HG03457 (cell line): Measurements from ENCODE around the gene SCYGR8.

Experiments used
- ATAC-seq: cut with Tn5 transposase; IDR thresholded peaks from one replicate; pipeline ENCODE4 v1.9.1; 2021; ENCODE audit warnings: moderate number of reproducible peaks; ENCODE audit not compliant: unreplicated experiment

The SCYGR8 gene

DNA sequence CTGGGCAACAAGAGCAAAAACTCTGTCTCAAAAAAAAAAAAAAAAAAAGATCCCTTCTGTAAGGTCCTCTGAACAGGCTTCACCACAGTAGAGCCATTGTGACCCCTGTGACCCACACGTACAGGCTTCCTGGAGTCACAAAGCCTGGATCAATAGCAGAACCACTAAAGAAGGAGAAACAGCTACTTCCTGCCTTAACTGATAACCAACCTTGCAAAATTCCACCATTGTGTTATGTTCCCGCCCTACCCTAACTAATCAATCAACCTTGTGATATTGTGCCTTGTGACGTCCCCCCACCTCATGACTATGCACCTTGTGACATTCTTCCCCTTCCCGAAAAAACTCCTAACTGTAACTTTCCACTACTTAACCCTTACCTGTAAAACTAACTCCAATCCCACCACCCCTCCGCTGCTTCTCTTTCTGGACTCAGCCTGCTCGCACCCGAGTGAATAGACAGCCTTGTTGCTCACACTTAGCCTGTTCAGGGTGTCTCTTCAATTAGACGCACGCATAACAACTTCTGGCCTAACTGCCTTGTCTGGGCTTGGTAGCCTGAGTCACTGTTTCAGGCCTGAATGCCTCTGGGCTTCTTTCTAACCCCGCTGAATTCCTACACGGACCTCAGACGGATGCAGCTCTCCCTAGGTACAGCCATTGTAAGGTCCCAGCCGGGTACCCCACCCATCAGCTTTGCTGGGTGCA, 13.9 kb downstream of the SCYGR8 start:
- ATAC-seq, result no peak

DNA sequence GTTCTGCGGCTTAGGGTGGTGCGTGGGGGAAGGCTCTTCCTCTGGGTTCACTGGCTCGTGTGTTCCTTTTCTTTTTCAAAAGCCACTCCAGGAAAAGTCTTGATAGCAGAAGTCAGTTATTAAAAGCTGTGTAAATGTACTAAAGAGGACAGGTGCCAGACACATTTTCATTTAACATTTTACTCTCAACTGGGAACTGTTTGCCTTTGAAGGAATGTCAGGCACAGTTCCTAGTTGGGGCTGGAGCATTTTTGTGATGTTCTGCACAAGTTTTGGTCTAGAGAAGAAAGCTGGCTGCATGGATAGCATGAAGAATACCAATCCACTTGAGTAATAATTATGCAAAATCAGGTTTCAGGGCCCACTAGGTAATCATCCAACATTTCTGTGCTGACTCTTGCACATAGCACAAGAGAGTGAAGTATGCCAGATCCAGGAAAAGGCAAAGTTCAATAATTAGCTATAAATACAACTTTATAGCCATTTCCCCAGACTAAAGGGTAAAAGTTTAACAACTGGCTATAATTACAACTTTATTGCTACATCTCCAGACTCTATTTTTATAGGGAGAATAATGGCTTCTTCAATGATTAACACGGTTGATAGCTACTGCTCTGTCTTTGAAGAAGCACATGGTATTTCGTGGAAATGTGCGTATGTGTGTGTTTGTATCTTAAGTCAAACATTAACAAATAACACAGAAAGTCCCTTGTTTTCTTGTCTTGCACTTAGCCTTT, 16.2 kb downstream of the SCYGR8 start:
- ATAC-seq, result no peak

DNA sequence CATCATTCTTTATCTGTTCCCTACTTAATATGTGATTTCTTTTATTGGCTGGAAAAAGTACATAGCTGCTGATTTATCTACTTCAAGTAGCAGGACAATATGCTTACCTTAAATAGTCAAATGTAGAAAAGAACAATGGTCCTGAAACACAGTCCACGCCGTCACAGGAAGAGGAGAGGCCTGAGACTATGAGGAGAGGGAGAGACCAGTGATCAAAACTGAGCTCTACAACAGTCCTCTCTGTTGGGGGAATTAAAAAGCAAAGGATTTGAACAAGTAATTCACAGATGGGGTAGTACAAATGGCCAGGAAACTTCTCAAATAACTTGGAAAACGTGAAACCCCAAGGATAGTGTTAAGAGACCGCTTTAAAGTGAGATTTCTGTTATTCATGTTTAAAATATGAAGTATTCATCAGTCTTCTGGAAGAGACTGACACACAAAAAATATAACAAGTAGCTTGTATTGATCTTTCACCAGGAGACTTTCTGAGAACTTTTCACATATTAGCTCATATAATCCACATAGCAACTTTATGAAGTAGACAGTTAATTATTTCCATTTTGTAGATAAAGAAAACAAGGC, 20.2 kb downstream of the SCYGR8 start:
- no peak for ATAC-seq

DNA sequence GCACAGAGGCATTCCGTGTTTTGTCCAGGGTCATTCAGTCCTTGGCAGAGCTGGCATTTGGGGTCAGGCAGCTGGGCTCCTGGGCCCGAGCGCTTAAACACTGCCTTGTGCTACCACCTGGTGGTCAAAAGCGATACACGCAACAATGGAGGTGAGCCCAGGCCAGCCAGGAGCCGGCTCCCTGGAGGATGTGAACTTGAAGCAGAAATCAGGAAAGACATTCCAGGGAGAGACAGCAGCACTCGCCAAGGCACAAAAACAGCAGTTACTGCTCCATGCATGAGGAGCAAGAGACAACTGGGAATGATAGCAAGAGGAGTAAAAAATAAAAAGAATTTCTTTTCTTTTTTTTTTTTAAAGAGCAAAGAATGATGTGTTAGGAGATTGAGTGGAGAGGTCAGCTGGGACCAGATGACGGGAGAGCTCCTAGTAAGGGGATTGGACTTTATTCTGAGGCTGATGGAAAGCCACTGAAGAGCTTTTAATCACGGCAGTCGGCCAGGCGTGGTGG, 20.7 kb downstream of the SCYGR8 start:
- ATAC-seq, result peak; percentile 99

DNA sequence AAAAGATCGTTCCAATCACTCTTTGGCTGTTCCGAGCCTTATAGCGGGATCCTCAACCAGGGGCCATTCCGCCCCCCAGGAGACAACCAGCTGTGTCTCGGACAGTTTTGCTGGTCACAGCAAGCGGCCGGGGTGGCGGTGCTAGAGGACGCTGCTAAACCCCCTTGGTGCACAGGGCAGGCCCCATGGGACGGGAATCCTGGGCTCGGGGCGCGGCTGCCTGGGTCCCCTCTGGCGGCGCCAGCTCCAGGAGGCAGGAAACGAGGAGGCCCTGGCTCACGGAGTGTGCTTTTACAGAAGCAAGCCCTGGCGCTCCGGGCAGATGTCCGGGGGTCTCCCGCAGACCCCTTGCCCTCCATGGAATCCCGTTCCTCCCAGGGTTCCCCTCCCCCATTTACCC, 22.1 kb downstream of the SCYGR8 start:
- ATAC-seq, result no peak

DNA sequence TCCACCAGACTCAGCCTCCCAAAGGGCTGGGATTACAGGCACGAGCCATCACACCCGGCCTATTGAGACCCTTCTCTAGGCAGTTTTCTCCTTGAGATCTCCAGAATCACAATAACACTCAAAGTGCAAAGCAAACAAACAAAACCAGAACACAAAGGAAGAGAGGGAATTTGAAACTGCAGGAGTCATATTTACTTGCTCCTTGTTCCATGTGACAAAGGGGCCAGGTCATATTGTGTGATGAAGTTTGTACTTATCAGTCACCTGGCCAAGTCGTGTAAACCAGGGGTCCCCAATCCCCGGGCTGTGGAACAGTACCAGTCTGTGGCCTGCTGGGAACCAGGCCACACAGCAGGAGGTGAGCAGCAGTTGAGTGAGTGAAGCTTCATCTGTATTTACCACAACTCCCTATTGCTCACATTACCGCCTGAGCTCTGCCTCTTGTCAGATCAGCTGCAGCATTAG, 26.5 kb downstream of the SCYGR8 start:
- no peak for ATAC-seq

DNA sequence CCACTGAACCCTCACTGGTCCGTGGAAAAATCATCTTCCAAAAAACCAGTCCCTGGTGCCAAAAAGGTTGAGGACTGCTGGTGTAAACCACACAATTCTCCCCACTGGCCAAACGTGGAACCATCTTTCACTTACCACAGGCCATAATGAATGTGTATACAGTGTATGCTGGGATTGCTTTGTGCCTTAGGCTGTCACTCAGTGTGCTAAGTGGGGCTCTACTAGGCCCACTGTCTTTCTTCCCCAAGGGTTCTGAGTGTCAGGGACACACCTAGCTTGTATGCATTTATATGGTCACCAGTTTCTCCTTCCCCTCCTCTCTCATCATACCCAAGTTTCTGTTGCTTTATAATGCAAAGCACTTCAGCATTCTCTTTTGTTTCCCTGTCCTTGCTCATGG, 27.2 kb downstream of the SCYGR8 start:
- ATAC-seq, result no peak

DNA sequence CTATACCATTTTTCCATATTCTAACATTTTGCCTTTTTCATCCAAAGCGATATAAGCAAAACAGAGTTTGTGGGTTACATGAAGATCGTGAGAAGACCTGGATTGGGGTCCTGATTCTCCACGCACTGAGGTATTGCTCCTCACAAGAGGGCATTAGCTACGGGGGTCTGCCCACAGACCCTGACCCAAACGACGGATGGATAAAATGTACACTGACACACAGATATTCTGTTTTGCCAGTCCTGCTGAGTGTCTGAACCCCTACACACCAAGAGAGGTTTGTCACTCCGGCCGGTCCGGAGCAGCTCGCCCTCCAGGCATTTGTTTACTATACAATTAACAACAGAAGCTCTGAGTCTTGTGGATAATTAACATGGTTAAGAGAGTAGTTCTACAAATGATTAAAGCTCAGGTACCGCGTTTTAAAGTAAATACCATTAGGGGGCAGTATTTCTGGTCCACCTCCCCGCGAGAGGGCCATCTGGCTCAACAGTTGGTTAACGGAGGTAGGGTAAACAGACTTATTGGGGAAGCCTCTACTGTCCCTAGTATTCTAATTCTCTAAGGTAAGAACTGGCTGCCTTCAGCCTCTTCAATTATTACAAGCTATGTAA, 28.4 kb downstream of the SCYGR8 start:
- ATAC-seq, result no peak

DNA sequence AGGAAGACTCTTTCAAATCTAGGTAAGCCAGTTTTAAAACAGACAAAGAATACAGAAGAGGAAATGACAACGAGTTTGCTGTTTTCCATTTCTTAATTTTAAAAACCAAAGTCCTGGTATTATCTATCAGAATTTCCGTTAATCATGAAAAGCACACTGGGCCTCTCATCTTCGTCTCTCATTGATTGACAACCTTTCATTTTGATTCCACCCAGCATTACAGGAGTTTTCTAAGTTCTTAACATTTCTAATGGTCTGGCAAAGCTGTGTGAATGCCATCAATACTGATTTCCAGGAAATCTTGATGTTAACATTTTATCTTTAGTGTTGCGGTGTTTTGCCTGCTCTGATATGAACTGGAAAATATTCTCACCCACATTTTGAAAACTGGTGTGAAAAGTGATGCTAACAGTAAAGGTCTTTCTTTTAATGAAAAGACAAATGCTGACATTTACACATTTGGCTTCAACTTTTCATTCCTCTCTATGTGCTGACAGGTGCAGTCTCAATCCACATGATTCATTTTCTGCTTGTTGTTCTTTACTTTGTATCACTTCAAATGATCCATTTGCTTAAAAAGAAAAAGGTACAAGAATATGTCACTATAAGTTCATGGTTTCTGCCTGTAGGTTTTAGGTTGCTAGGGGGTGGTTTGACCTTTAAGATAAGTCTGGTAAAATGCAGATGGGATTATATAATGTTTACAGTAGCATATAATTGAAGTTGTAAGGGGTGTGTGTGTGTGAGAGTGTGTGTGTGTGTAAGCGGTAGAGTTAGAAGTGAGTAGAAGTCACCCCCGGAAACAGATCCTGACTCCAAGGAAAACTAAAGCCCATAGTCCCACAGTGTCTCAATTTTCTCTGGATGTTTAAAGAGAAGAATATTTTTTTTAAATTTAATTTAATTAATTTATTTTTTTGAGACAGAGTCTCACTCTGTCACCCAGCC, 29.5 kb downstream of the SCYGR8 start:
- no peak for ATAC-seq

DNA sequence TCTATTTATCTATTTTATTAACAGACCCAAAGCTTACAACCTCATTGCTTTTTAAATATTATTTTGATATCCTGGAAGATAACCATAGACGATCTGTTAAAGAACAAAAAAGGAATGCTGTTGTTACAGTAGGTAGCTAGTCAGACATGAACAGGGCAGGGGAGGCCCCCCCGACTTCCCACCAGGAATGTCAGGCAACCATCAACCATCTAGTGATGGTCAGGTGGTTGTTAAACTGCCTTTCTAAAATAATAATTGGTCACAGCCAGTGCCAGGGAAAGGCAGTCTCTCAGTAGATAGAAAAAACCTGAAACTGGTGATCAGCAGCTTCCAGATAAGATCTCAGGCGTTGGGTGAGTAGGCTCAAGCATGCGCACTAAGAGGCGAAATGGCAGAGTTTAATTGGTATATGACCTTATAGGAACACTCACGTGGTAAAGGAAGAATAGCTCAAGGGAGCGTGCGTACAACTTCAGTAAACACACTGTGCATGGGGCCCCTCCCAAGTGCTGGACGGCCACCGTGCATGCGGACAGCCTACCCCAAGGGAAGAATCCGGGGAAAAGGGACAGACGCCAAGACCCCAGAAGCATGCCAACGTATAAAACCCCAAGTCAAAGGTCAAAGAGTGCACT, 35.4 kb downstream of the SCYGR8 start:
- no peak for ATAC-seq

DNA sequence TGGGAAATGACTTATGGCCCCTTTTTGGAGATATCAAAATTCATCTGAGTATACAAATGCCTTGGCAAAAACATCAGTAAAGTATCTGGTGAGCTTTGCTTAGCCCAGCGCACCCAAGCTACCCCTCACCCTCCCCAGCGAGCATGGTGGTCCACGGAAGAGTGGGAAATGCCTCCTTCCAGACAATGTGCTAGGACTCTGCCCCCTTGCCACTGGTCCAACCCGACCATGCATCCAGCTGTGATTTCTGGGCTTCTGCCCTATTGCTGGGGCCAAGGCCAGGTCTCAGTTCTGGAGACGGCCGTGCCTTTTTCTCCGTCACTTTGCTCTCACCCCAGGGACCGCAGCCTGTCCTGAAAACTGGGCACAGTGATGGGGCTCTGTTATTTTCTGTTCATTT, 36.1 kb downstream of the SCYGR8 start:
- ATAC-seq, result no peak

DNA sequence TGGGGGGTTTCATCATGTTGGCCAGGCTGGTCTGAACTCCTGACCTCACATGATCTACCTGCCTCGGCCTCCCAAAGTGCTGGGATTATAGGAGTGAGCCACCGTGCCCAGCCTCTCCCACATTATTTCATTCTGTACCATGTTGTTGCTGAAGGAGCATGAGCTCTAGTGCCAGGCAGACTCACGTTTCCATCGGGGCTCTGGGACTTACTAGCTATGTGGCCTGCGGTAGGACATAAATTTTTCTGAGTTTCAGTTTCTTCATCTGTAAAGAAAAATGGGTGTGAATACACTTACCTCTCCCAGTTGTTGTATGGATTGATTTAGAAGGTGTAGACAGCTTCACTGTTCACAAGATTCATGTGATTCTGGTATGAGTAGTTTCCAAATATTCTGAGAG, 37.1 kb downstream of the SCYGR8 start:
- no peak for ATAC-seq

DNA sequence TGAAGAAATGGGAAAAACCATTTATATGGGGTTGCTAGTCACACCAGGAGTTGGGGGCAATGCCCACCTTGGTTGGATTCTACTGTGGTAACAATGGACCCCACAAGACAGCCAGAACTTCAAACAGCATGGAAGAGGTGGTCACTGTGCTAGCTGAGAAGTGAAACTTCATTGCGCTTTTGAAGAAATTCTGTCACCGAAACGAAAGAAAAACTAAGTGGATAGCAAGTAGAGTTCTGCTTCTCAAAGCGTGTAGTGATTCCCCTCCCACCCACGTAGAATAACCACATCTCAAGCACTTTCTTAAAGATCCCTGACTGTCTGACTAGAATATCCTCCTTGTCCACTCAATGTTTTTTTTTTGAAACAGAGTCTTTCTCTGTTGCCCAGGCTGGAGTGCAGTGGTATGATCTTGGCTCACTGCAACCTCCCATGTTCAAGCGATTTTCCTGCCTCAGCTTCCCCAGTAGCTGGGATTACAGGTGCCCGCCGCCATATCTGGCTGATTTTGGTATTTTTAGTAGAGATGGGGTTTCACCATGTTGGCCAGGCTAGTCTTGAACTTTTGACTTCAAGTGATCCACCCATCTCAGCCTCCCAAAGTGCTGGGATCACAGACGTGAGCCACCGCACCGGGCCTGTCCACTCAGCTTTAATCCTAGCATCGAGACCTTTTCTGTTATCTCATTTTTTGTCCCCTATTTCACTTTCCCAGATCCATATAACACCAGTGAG, 37.9 kb downstream of the SCYGR8 start:
- ATAC-seq, result peak; percentile 89

DNA sequence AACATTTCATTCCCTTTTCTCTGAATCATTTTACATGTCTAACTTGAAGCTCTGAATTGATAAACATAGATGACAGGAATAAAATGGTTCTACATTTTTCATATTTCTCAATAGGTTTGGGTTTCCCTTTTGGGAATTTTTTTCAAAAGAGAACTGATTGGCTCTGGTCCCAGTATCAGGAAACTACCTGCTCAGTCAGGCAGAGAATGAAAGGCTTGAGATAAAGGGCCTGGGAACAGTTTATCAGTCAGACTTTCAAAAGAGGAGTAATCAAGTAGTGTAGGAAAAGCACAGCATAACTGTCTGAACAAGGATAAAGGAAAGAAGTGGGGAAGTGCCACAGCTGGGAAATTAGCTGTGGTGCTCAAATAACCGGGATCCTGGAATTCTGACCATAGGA, 39.6 kb downstream of the SCYGR8 start:
- ATAC-seq, result no peak

DNA sequence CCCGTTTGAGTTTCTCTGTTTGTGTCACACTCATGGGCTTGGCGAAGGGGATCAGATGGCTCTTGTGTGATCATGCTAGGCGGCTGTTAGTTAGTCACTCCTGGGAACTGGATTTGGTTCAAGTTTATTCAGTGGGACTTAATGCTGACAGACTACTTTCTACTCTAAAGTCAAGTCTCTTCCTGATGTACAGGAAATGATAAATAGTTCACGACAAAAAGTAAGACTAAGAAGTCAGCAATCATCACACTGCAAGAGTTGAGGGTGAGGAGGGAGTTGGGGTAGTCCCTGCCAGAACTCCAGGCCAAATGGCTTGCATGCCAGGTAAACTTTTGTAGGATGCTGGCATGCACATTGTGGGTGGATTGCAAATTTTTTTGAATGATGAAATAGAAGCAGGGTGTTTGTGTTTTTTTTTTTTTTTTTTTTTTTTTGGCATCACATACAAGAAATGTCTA, 42.9 kb downstream of the SCYGR8 start:
- no peak for ATAC-seq

DNA sequence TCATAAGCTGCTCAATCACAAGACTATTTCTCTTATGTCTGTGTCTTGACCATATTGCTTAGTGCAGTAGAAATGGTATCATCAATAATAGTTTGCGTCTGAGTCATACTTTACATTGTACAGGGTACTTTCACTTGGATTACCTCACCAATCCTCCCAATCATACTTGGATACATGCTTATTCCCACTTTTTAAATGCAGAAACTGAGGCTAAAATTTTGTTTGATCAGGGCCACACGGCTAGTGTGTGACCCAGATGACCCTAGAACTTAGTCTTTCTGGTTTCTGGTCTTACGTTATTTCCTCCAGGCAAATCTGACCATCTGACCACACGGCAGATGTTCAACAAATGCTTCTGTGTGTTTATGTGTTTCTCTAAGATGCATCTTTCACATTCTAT, 44.1 kb downstream of the SCYGR8 start:
- ATAC-seq, result no peak

DNA sequence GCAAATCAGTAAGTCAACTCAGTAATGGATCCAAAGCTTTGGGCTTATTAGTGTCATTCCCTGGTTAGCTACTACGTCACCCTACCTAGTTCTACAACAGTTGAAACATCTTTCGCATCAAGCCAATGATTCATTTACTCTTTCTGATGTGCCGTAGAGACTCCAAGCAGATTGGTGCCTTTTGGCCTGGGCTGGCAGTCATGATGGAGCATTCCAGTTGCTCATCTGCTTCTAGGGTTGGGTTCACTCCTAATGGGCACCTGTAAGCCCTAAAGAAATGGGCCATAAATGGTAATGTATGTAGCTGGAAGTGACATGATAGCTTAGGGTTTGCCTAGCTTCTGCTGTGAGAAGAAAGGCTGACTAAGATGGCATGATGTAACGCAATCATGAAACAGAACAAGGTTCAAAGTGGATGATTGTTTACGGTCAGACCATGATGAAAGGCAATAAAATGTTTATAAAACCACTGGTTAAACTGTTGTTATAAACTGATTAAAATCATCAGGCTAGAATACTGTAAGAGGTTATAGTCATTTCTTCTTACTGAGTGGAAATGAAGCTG, 47.5 kb downstream of the SCYGR8 start:
- no peak for ATAC-seq
